Astrocyte of the spinal cord (primary cell): ENCODE measurements around the gene SMDT1.

Experiments
- DNase-seq: peaks from one replicate; pipeline ENCODE4 v3.0.0; 2011; ENCODE audit warnings: low read depth, low spot score
- H3K4me3 ChIP-seq: 2 replicates; pipeline ENCODE4 v1.5.1; 2011; ENCODE audit warnings: low read depth, mild to moderate bottlenecking, low read length, moderate library complexity
- in situ Hi-C: cut with HindIII; loops from 2 replicates; pipeline ENCODE4 v1.10.0; 2017; ENCODE audit warnings: low sequenced_read_pairs
- TF ChIP-seq, protein P1 (sequence below): IDR thresholded peaks from 2 replicates; pipeline ENCODE4 v1.5.1; 2012; ENCODE audit warnings: low read depth, mild to moderate bottlenecking, low read length, inconsistent platforms

Gene SMDT1

DNA sequence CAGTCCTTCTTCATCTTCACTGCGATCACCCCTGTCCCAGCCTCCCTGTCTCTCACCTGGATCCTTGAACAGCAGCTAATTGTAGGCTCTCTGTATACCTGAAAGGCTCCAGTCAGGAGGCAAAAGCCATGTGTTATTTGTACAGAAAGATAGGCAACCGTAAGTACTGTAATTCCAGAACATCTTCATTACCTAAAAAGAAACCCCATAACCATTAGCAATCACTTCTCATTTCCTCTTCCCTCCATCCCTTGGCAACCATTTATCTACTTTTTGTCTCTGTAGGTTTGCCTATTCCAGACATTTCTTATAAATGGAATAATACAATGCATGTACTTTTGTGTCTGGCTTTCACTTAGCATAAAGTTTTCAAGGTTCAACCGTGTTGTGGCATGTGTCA lies 26.7 kb upstream of the SMDT1 start:
- in situ Hi-C loops: no loop called here
- no peak overlapping the region for H3K4me3 ChIP-seq
- TF ChIP-seq, protein P1, sequence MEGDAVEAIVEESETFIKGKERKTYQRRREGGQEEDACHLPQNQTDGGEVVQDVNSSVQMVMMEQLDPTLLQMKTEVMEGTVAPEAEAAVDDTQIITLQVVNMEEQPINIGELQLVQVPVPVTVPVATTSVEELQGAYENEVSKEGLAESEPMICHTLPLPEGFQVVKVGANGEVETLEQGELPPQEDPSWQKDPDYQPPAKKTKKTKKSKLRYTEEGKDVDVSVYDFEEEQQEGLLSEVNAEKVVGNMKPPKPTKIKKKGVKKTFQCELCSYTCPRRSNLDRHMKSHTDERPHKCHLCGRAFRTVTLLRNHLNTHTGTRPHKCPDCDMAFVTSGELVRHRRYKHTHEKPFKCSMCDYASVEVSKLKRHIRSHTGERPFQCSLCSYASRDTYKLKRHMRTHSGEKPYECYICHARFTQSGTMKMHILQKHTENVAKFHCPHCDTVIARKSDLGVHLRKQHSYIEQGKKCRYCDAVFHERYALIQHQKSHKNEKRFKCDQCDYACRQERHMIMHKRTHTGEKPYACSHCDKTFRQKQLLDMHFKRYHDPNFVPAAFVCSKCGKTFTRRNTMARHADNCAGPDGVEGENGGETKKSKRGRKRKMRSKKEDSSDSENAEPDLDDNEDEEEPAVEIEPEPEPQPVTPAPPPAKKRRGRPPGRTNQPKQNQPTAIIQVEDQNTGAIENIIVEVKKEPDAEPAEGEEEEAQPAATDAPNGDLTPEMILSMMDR: no peak
- no peak for DNase-seq

DNA sequence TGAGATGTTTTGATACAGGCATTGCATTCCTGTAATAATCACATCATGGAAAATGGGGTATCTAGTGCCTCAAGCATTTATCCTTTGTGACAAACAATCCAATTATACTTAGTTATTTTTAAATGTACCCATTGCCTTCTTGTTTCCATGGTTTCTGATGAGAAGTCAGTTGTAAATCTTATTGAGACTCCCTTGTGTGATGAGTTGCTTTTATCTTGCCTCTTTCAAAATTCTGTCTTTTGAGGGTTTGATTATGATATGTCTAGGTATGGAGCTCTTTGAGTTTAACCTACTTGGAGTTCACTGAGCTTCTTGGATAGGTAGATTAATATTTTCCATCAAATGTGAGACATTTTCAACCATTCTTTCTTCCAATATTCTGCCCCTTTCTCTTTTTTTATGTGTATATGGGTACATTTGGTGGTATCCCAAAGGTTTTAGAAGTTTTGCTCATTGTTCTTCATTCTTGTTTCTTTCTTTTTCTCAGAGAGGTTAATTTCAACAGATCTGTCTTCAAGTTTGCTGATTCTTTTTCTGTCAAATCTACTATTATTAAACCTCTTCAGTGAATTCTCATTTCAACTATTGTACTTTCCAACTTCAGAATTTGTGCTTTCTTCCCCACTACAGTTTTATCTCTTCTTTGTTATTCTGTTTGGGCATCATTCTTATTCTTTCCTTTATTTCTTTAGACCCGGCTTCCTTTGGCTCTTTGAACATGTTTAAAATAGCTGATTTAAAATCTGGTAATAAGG lies 22.6 kb upstream of the SMDT1 start:
- DNase-seq: no peak
- TF ChIP-seq, protein P1: no peak
- H3K4me3 ChIP-seq: no peak overlapping the region
- in situ Hi-C loops: no loop called here

DNA sequence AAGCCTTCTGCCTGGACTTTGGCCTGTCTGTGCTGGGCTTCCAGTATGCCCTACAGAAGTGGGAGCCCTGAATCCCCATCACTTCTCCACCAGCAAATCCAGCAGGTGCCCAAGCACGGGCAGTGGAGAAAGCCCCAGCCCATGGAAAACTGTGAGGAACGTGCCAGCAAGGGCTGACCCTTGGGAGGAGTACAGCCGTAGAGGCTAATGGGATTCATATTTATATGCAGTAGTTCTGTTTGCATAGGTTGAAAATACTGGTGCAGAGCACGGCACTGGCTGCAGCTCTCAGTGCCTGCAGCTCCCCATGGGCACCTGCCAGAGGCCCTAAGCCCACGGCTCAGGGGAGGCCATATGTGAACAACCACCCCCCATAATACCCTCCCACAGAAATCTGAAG lies 19.0 kb upstream of the SMDT1 start:
- TF ChIP-seq, protein P1: no peak

DNA sequence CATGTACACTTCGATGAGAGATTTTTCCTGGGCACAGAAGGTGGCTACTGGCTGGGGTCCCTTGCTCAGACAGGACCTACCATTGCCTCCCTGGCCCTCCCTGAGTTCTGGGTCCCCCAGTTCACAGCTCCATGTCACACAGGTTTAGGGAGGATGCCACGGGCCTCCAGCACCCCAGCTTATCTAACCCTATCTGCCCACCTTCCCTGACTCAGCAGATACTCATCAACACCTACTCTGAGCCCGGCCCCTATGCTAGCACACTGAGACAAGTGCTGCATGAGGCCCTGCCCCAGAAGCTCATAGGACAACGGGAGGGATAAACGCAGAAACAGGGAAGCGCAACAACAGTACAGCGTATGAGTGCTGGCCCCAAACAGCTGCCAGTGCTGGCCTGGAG lies 18.5 kb upstream of the SMDT1 start:
- in situ Hi-C loops: no loop called here
- no peak for DNase-seq
- TF ChIP-seq, protein P1: no peak
- H3K4me3 ChIP-seq: no peak overlapping the region

More for the DNA sequence above, 19.0 kb upstream of the SMDT1 start:
- in situ Hi-C loops: no loop called here
- no peak for DNase-seq
- no peak overlapping the region for H3K4me3 ChIP-seq

- in situ Hi-C loops: no loop called here
- TF ChIP-seq, protein P1: no peak
These were observed 16.9 kb upstream of the SMDT1 start for GRCh38 chr22:42062506-42063170.

GRCh38 chr22:42064629-42065028 lies 14.9 kb upstream of the SMDT1 start:
- TF ChIP-seq, protein P1: no peak
- no peak for DNase-seq
- H3K4me3 ChIP-seq: no peak overlapping the region
- in situ Hi-C loops: no loop called here

More at GRCh38 chr22:42062506-42063170, 16.9 kb upstream of the SMDT1 start:
- H3K4me3 ChIP-seq: no peak overlapping the region
- no peak for DNase-seq
